Body of pancreas (tissue), 4 donors: ENCODE measurements around the gene POLE4. TPM values are rescaled to one million over a fixed set of nuclear protein-coding genes. Genes with fewer than 3 reads are reported as not detected.

ENCODE experiments used
- ATAC-seq: fragments of 150-250 bp; one replicate; pipeline ENCODE4 v1.9.1; 2016
- DNase-seq, 4 donors: peaks; one replicate each; pipeline ENCODE4 v3.0.0-alpha.2; 2019
- H3K27ac ChIP-seq, 4 donors: fragments of 200-600 bp; sonication (generic); 1 replicate in 3 of 4; 2 replicates in 1 of 4; pipeline versions ENCODE4 v1.5.1 to v1.6.1; 2016 to 2019; ENCODE audit warnings: mild to moderate bottlenecking in 1 of 4, mixed read lengths in 1 of 4, moderate library complexity in 1 of 4
- H3K27me3 ChIP-seq, 2 donors: fragments of 200-600 bp; sonication (generic); one replicate each; pipeline ENCODE4 v1.6.0; 2016; ENCODE audit warnings: mild to moderate bottlenecking in 1 of 2
- H3K36me3 ChIP-seq, 2 donors: fragments of 200-600 bp; sonication (generic); replicated peaks in 1 of 2; 2 replicates each; pipeline ENCODE4 v1.5.1; 2016; ENCODE audit warnings: low read depth in 2 of 2; ENCODE audit not compliant: insufficient read depth in 1 of 2
- H3K4me1 ChIP-seq: fragments of 200-600 bp; sonication (generic); one replicate; pipeline ENCODE4 v1.6.0; 2016
- H3K4me3 ChIP-seq, 2 donors: fragments of 200-600 bp; sonication (generic); 1 replicate in 1 of 2; 2 replicates in 1 of 2; pipeline ENCODE4 v1.5.1; 2016 to 2019
- H3K9me3 ChIP-seq, 3 donors: fragments of 200-600 bp; sonication (generic); 1 replicate in 2 of 3; 2 replicates in 1 of 3; pipeline ENCODE4 v1.5.1; 2016
- CTCF ChIP-seq, 7 experiments: fragments of 450-650 bp in 4 of 7; fragments of 200-600 bp in 3 of 7; sonication (generic) in 3 of 7; IDR thresholded peaks; one replicate each; pipeline ENCODE4 v1.5.1; 2016 to 2019; ENCODE audit warnings: antibody characterized with exemption in 7 of 7
- POLR2A ChIP-seq, 3 donors: fragments of 450-650 bp; IDR thresholded peaks; one replicate each; pipeline ENCODE4 v1.6.1; 2016; ENCODE audit warnings: antibody characterized with exemption in 3 of 3, mild to moderate bottlenecking in 2 of 3
- WGBS, 2 donors: methylation state at CpG; one replicate each; pipeline ENCODE4 v1.1.5; 2017; 5-methylcytosine and 5-hydroxymethylcytosine counted together
- intact Hi-C: fragments of 100-400 bp; cut with DNase I; formaldehyde crosslinking; loops from one replicate; pipeline ENCODE4 v1.15.1; 2023
- total RNA-seq, 2 donors: library from RNA; depleted of rRNA; stranded (reverse); fragments of >200 nt; gene quantifications; one replicate each; pipeline ENCODE4 v1.1.0, GENCODE V29; 2016

POLE4 gene
- total RNA-seq, 2 donors from 2014 or later = 15.2 to 15.8 TPM

- intact Hi-C loops = no loop called here
- no peak for TF ChIP-seq CTCF (IDR thresholded peaks at IDR 0.05)
- TF ChIP-seq POLR2A (IDR thresholded peaks at IDR 0.05) = no peak
- WGBS, 2 donors = 55 to 73% methylated on average over 5 of the region's 5 CpGs
- Histone ChIP-seq H3K4me1 (no peaks in the 10 kb centered on the region), H3K4me3 (no peak overlapping the region), H3K9me3 (no peaks in the 10 kb centered on the region), H3K36me3 (no peaks in the 10 kb centered on the region), H3K27ac (no peak overlapping the region), H3K27me3 (no peaks in the 10 kb centered on the region)
- DNase-seq (no peak), ATAC-seq (no peak)
Observed at GRCh38 chr2:74927621-74928020, 30.8 kb upstream of the POLE4 start.

- TF ChIP-seq CTCF (IDR thresholded peaks at IDR 0.05) (no peak), POLR2A (IDR thresholded peaks at IDR 0.05) (no peak)
- Histone ChIP-seq H3K27ac (no peak overlapping the region), H3K9me3 (no peaks in the 10 kb centered on the region), H3K4me1 (no peaks in the 10 kb centered on the region), H3K27me3 (no peaks in the 10 kb centered on the region), H3K4me3 (no peak overlapping the region), H3K36me3 (no peaks in the 10 kb centered on the region)
- DNase-seq = no peak
- ATAC-seq = no peak
- intact Hi-C loops = no loop called here
- 70 to 74% methylated on average over 8 of the region's 8 CpGs for WGBS, 2 donors
Observed at GRCh38 chr2:74930811-74931486, 27.5 kb upstream of the POLE4 start.

- Histone ChIP-seq H3K27ac (no peak overlapping the region), H3K4me3 (no peak overlapping the region), H3K36me3 (no peaks in the 10 kb centered on the region), H3K27me3 (no peaks in the 10 kb centered on the region), H3K4me1 (no peaks in the 10 kb centered on the region), H3K9me3 (no peaks in the 10 kb centered on the region)
- intact Hi-C loops = no loop called here
- no peak for DNase-seq
- ATAC-seq = no peak
- 70 to 89% methylated on average over 2 of the region's 2 CpGs for WGBS, 2 donors
- no peak for TF ChIP-seq POLR2A (IDR thresholded peaks at IDR 0.05)
- TF ChIP-seq CTCF (IDR thresholded peaks at IDR 0.05) = no peak
Observed at GRCh38 chr2:74931940-74932339, 26.5 kb upstream of the POLE4 start.

GRCh38 chr2:74935975-74936391 lies 22.5 kb upstream of the POLE4 start:
- Histone ChIP-seq H3K4me1 (no peaks in the 10 kb centered on the region), H3K4me3 (no peak overlapping the region), H3K27me3 (no peaks in the 10 kb centered on the region), H3K9me3 (no peaks in the 10 kb centered on the region), H3K36me3 (no peaks in the 10 kb centered on the region), H3K27ac (no peak overlapping the region)
- WGBS, 2 donors = 67 to 78% methylated on average over 4 of the region's 4 CpGs
- no peak for DNase-seq
- intact Hi-C loops = no loop called here
- ATAC-seq = no peak
- TF ChIP-seq CTCF (IDR thresholded peaks at IDR 0.05) (no peak), POLR2A (IDR thresholded peaks at IDR 0.05) (no peak)

- H3K4me1 ChIP-seq = no peaks in the 10 kb centered on the region
- ATAC-seq (no peak), DNase-seq (no peak)
- H3K4me3 ChIP-seq = no peak overlapping the region
- no peaks in the 10 kb centered on the region for H3K9me3 ChIP-seq
- no peak overlapping the region for H3K27ac ChIP-seq
- intact Hi-C loops = no loop called here
- WGBS, 2 donors = 70 to 83% methylated on average over 6 of the region's 6 CpGs
- H3K27me3 ChIP-seq = no peaks in the 10 kb centered on the region
- H3K36me3 ChIP-seq = no peaks in the 10 kb centered on the region
- TF ChIP-seq POLR2A (IDR thresholded peaks at IDR 0.05) = no peak
- no peak for TF ChIP-seq CTCF (IDR thresholded peaks at IDR 0.05)
Observed at GRCh38 chr2:74937221-74937880, 21.1 kb upstream of the POLE4 start.
